Measurements from ENCODE around the gene NEUROG3. TPM values are rescaled to one million over a fixed set of nuclear protein-coding genes. Genes with fewer than 3 reads are reported as not detected.

Gene NEUROG3, protein sequence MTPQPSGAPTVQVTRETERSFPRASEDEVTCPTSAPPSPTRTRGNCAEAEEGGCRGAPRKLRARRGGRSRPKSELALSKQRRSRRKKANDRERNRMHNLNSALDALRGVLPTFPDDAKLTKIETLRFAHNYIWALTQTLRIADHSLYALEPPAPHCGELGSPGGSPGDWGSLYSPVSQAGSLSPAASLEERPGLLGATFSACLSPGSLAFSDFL
- total RNA-seq: not detected in 2 replicates

DNA sequence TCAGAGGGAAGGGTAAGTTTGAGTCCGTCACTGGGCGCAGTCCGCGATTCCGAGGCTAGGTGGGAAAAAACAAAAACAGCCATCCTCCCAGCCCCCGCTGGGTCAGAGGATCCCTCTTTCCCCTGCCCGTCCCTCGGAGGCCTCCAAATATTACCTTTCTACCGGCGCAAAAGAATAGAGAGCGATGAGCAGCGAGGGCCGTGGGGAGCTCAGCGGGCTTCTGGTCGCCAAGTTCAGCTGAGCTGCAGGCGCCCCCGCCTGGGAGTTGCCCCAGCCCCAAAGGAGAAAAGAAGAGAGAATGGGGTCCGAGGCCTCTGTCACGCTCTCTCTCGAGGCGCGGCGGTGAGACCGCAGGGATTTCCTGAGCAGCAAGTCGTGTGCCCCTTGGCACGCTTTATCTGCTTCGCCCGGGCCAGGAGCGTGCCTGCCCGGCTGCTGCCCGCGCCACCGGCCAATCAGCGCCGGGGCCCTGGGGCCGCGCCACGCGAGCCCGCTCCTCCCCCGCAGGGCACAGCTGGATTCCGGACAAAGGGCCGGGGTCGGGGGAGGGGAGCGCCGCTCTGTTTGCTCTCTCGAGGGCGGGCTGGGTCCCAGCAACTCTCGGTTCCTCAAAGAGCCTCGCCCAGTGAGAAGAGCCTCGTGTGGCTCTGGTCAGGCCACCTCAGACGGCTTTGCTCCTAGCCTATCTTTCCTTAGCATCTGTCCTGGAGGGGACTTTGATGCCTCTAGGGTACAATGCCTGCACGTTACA lies at the start of gene NEUROG3:
Gene NEUROG3, minus strand, starts transcription at position 367 of the 751 bp plus-strand sequence. CDS start 379 bp downstream, outside the sequence.

Other genes starting within 250 kb of the NEUROG3 start
- gene TACR2, start 156.5 kb downstream of the NEUROG3 start, total RNA-seq: 0.13 TPM in 1 of 2 replicates, not detected in the other
- 23.9 and 31.1 TPM in 2 replicates for gene TSPAN15, start 122.0 kb downstream of the NEUROG3 start, total RNA-seq
- gene FAM241B, start 56.8 kb upstream of the NEUROG3 start, total RNA-seq: 0.13 TPM in 1 of 2 replicates, not detected in the other
- gene COL13A1, start 228.5 kb upstream of the NEUROG3 start, total RNA-seq: 27.6 and 73.0 TPM in 2 replicates